DLD1 (cell line): ENCODE data around the gene WAPL.

Source experiments
- in situ Hi-C: cut with HindIII; loops from 2 replicates; pipeline ENCODE4 v1.10.0; 2017; ENCODE audit warnings: low sequenced_read_pairs

The WAPL gene

GRCh38 chr10:86461963-86462804 lies 59.4 kb downstream of the WAPL start:
- in situ Hi-C loops, result no loop called here

DNA sequence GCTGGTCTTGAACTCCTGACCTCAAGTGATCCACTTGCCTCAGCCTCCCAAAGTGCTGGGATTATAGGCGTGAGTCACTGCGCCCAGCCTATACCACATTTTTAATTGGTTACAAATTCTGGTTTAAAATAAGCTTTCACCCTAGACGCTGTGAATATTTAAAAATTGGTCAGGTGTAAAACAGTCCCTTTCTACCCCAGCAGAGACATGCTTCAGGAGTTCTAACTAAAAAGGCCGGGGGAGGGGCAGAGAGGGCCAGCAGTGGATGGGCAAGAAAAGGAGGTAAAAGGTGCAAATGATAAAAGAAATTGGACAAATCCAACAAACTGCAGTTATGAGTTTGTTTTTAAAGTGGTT lies 70.0 kb downstream of the WAPL start:
- in situ Hi-C loops, result no loop called here

DNA sequence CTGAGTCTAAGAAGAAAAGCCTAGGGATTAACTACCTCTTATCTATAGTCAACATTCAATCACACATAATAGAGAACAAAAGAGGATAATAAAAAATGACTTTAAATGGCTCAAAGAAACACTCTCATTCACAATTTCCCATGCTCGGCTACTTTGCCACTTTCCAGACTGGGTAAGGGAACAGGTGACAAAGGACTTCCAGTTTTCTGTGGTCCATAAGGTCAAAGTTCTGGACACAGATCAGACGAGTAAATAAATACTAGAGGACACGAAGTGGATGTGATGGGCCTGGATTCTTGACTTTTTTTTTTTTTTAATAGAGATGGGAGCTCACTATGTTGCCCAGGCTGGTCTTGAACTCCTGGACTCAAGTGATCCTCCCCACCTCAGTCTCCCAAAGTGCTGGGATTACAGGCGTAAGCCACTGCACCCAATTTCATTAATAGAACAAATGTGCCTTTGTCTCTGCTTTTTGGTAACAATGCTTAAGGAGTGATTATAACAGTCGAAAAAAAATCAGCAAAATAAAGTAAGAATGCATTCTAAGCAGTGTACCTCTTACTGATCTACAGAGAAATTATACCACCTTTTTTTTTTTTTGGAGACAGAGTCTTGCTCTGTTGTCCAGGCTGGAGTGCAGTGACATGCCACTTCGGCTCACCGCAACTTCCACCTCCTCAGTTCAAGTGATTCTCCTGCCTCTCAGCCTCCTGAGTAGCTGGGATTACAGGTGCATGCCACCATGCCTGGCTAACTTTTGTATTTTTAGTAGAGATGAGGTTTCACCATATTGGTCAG lies 70.6 kb downstream of the WAPL start:
- in situ Hi-C loops, result no loop called here

GRCh38 chr10:86449926-86450558 lies 71.5 kb downstream of the WAPL start:
- in situ Hi-C loops, result no loop called here

DNA sequence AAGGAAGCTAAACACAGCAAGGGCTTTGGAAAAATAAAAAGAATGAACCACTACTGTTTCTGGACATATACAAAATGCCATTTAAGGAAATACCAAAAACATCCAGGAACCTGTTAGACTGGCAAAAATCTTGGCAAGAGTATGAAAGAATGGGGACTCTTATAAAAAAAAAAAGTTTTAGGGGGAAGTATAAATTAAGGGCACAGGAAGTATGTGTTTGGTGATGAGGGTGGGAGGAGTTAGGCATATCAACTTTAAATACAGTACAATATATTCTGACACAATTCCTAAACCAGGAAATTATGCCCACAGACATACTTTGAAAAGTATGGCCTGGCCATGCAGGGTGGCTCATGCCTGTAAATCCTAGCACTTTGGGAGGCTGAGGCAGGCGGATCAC lies 74.2 kb downstream of the WAPL start:
- in situ Hi-C loops, result no loop called here

DNA sequence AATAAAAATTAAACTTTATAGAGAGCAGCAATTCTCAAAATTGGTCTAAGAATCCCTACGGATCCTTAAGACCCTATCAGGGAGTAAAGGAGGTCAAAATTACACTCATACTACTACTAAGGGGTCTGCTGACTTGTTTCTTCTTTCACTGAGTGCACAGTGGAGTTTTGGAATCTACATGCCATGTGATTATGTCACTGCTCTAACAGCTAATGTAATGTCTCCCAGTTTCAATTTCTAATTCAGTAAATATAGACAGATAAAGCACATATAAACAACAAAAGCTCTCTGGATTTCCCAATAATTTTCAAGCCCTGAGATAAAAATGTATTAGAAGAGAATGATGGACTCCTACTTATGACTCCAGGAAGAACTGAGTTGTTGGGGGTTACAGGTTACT lies 74.6 kb downstream of the WAPL start:
- in situ Hi-C loops, result no loop called here

- in situ Hi-C loops, result no loop called here
Observed at GRCh38 chr10:86446440-86446839, 75.2 kb downstream of the WAPL start.

- in situ Hi-C loops, result no loop called here
Observed at GRCh38 chr10:86443936-86444335, 77.7 kb downstream of the WAPL start.

DNA sequence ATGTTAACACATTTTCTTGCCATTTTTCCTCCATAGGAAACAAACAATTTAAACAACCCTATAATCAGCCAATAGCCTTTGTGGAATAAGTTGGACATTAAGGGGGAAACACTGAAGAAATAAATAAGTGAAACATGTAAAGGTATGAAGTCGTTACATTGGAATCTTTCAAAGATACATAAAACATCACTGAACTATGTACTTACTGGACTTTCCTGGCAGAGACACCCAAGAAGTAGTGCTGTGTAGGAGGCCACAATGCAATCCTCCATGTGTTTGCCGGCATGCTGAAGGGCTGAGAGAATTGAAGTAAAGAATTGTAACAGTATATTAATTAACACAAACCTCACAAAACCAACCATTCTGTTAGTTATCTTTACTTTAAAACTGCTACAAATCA lies 78.5 kb downstream of the WAPL start:
- in situ Hi-C loops, result no loop called here

DNA sequence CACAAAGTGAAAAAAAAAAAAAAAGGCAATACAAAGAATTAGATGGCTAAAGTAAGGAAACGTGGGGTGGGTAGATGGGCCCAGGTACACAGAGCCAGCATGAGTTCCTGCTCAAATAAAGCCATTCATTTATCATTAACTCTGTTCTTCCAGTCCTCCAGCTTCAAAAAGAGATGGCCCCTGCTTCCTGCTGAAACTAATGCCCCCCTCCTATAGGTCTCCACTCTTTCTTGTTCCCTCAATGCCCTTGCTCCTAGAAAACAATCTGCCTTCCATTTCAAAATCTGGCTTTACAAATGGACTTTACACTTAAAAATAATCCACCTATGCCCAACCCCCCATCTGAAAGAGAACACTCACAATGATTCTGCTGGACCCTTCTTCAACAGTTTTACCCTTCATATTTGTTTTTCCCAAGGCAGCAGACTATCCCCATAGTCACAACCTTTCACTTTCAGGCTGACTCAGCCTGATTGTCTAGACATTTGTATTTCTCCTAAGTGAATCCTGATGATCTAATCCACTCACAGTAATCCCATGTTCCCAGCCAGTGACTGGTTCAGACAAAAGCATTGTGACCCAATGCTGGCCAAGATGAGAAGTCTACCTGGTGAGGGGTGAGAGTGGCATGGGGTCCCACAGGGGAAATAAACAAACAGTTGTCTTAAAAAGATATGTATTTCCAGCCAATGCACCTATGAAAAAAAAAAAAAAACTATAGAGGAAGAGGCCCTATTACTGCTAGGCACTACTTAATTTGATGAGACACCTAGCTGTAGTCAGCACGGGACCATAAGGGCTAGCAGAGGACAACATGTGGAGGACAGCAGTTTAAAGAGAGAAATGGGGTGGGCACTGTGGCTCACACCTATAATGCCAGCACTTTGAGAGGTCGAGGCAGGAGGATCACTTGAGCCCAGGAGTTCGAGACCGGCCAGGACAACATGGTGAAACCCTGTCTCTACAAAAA lies 80.4 kb downstream of the WAPL start:
- in situ Hi-C loops, result no loop called here

GRCh38 chr10:86439544-86439943 lies 82.0 kb downstream of the WAPL start:
- in situ Hi-C loops, result no loop called here

GRCh38 chr10:86438091-86438749 lies 83.4 kb downstream of the WAPL start:
- in situ Hi-C loops, result no loop called here

DNA sequence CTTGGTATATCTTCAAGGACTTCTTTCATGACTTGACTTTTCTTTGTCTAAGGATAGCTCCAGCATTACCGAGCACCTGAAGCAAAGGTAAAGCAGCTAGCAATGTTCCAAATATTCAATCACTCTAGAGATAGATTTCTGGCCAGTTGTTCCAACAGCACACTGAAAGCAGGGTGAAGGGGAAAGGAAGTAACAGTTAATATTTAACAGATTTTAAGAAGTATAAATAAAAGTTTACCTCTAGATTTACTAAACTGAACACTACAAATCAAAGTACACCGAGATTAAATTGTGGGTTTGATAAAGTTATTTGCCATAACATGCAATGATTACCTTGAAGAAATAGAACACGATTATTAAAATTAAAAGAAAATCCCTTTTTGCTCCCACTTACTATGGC lies 84.1 kb downstream of the WAPL start:
- in situ Hi-C loops, result no loop called here

- in situ Hi-C loops, result no loop called here
Observed at GRCh38 chr10:86436963-86437362, 84.6 kb downstream of the WAPL start.

GRCh38 chr10:86434656-86435055 lies 86.9 kb downstream of the WAPL start:
- in situ Hi-C loops, result no loop called here

DNA sequence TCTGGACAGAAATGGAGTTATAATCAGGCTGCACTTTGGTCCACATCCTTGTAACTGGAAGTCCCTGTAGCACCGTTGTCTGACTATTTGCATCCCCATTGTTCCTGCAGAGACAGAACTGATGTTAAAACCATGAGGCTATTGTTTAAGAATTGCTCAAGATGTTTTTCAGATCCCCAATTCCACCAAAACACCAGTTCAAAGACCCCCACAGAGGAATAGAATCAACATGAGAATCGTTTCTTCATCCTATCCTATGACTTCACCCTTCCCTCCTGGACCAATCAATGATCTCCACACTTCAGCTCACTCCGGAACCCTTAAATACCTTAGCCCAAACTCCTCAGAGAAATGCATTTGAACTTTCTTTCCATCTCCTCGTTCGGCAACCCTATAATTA lies 97.9 kb downstream of the WAPL start:
- in situ Hi-C loops, result no loop called here

- in situ Hi-C loops, result no loop called here
Observed at GRCh38 chr10:86419101-86419500, 102.5 kb downstream of the WAPL start.

DNA sequence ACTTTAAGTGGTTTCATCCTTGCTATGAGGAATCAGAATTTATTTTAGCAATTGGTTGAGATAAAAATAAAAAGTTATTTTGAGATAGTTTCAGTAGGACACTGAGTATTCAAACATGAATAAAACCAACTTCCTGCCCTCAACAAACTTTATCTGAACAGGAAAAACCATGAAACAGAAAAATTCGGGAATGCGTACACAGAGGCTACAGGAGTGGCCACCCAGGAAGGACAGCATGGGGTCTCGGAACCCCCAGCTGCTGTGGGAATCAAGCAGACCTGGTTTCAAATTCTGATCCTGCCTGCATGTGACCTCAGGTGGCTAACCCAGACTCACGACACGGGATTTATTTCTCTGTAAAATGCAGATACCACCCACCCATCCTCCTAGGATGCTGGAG lies 106.0 kb downstream of the WAPL start:
- in situ Hi-C loops, result no loop called here

GRCh38 chr10:86415116-86415515 lies 106.5 kb downstream of the WAPL start:
- in situ Hi-C loops, result no loop called here

DNA sequence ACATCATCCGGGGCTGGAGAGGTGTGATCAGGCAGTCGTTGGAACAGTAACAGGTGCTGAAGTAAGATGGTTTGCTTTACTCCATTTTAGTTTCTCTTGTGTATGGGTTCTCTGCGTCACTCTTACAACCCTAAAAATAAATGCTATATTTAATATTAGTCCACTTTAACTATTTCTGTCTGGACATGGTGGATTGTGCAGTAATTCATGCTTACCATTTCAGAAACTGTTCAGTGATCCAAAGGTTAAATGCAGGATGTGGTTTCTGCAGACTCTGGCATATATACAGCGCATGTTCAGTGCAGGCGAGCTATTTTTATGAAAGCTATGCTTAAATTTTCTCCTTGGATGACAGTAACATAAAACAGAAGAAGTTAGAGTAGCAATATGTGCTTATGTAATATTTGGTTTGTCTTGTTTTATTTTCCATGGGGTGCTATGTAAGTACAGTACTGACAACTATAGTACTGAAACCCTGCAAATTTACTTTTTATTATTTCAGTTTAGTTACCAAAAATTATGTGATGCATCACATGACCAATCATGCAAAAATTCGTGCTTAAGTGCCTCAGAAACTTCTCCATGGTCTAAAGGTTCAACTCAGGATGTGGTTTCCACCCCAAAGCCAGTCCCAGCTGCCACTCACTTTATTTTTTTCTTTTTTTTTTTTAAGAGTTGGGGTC lies 108.4 kb downstream of the WAPL start:
- in situ Hi-C loops, result no loop called here
